Smooth muscle cell (in vitro differentiated cells): ENCODE measurements around the gene PRKCA. TPM values are rescaled to one million over a fixed set of nuclear protein-coding genes. Genes with fewer than 3 reads are reported as not detected.

Experiments
- DNase-seq: peaks from one replicate; lab custom pipeline; 2025; ENCODE audit not compliant: unreplicated experiment; lab: John Stamatoyannopoulos, UW
- H2AFZ ChIP-seq: fragments of 200-600 bp; sonication (generic); 2 replicates; pipeline ENCODE4 v1.6.0; 2016; ENCODE audit warnings: antibody characterized with exemption, low read depth, mild to moderate bottlenecking
- H3F3A ChIP-seq: fragments of 200-600 bp; sonication (generic); 2 replicates; pipeline ENCODE4 v1.6.0; 2017; ENCODE audit warnings: antibody characterized with exemption, low read depth
- H3K27ac ChIP-seq: fragments of 200-600 bp; sonication (generic); 2 replicates; pipeline ENCODE4 v1.5.1; 2016; ENCODE audit warnings: low read depth, mild to moderate bottlenecking
- H3K27me3 ChIP-seq: fragments of 200-600 bp; sonication (generic); 2 replicates; pipeline ENCODE4 v1.6.1; 2016; ENCODE audit warnings: low read depth, mild to moderate bottlenecking
- H3K36me3 ChIP-seq: fragments of 200-600 bp; sonication (generic); 2 replicates; pipeline ENCODE4 v1.5.1; 2016; ENCODE audit warnings: low read depth
- H3K4me1 ChIP-seq: fragments of 200-600 bp; sonication (generic); 2 replicates; pipeline ENCODE4 v1.5.1; 2016; ENCODE audit warnings: low read depth
- H3K4me2 ChIP-seq: fragments of 200-600 bp; sonication (generic); 2 replicates; pipeline ENCODE4 v1.6.0; 2016; ENCODE audit warnings: mild to moderate bottlenecking
- H3K4me3 ChIP-seq: fragments of 200-600 bp; sonication (generic); 2 replicates; pipeline ENCODE4 v1.5.1; 2016; ENCODE audit warnings: mild to moderate bottlenecking
- H3K79me2 ChIP-seq: fragments of 200-600 bp; sonication (generic); 2 replicates; pipeline ENCODE4 v1.6.0; 2016; ENCODE audit warnings: low read depth, mild to moderate bottlenecking
- H3K9ac ChIP-seq: fragments of 200-600 bp; sonication (generic); 2 replicates; pipeline ENCODE4 v1.6.0; 2016; ENCODE audit warnings: low read depth
- H3K9me3 ChIP-seq: fragments of 200-600 bp; sonication (generic); replicated peaks from 2 replicates; pipeline ENCODE4 v1.5.1; 2016; ENCODE audit warnings: low read depth
- H4K20me1 ChIP-seq: fragments of 200-600 bp; sonication (generic); 2 replicates; pipeline ENCODE4 v1.6.0; 2016; ENCODE audit warnings: low read depth
- WGBS: methylation state at CpG from one replicate; pipeline ENCODE4 v1.1.7; 2016; ENCODE audit warnings: low lambda C conversion rate; 5-methylcytosine and 5-hydroxymethylcytosine counted together
- polyA plus RNA-seq: library from polyadenylated mRNA; unstranded; fragments of >200 nt; fragmentation: Nextera tagmentation; extraction: Ambion mirVana; gene quantifications from 2 replicates; pipeline ENCODE4 v1.2.1, GENCODE V29; 2016
- total RNA-seq: library from RNA; depleted of rRNA; stranded (reverse); fragments of >200 nt; gene quantifications from 2 replicates; pipeline ENCODE4 v1.2.3, GENCODE V29; 2014
- TF ChIP-seq, protein P1 (sequence below): fragments of 200-600 bp; sonication (generic); IDR thresholded peaks from 2 replicates; pipeline ENCODE4 v1.5.1; 2017; ENCODE audit warnings: borderline replicate concordance, mild to moderate bottlenecking, antibody characterized with exemption; ENCODE audit not compliant: insufficient read depth, poor library complexity, severe bottlenecking

Gene PRKCA
- total and polyA plus RNA-seq, 2 experiments from 2014 or later = 0.78 to 7.1 TPM

DNA sequence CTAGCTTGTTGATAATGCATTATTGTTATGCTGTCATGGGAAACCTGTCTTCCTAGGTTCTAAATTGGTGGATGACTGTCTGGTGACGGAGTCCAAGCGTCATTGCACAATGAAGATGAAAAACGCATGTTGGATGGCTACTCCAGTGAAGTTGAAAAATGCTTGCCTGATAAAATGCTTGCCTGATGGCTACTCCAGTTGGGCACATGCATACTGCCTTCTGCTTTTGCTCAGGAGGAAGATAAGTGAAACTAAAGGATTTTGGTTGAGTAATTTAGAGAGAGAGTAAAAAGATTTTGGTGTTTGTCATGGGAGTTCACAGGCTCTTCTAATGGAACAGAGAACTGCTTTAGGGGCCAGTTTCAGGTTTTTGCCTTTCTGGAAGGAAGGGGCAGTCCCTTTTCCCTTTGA is 118.6 kb downstream of the PRKCA start:
- Histone ChIP-seq H3K79me2 (peaks cover 3% of the 10 kb centered on the region), H3K36me3 (no peaks in the 10 kb centered on the region)

DNA sequence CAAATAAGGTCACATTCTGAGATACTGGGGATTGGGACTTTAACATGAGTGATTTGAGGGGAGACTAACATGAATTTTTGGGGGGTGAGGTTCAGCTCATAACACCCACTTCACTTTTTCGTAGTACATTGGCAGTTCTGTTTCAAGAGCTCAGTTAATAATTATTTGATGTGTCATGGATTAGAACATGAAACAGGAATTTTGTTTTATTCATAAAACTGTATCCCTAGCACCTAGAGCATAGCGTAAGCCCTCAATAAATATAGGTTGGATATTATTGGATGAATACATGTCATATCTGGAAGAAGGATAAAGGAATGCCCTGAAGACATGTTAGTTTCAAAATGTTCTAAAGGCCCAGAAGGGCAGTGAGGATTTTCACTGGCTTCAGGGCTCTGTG is 119.8 kb downstream of the PRKCA start:
- H3K4me2 ChIP-seq = no peak overlapping the region
- H3K27me3 ChIP-seq = no peaks in the 10 kb centered on the region
- H3K36me3 ChIP-seq = no peaks in the 10 kb centered on the region
- no peak overlapping the region for H3K4me3 ChIP-seq
- H3F3A ChIP-seq = no peaks in the 10 kb centered on the region
- H3K4me1 ChIP-seq = peaks cover 4% of the 10 kb centered on the region
- no peak overlapping the region for H3K9ac ChIP-seq
- H3K9me3 ChIP-seq = no peaks in the 10 kb centered on the region
- no peaks in the 10 kb centered on the region for H4K20me1 ChIP-seq
- peaks cover 3% of the 10 kb centered on the region for H3K79me2 ChIP-seq
- TF ChIP-seq, protein P1, sequence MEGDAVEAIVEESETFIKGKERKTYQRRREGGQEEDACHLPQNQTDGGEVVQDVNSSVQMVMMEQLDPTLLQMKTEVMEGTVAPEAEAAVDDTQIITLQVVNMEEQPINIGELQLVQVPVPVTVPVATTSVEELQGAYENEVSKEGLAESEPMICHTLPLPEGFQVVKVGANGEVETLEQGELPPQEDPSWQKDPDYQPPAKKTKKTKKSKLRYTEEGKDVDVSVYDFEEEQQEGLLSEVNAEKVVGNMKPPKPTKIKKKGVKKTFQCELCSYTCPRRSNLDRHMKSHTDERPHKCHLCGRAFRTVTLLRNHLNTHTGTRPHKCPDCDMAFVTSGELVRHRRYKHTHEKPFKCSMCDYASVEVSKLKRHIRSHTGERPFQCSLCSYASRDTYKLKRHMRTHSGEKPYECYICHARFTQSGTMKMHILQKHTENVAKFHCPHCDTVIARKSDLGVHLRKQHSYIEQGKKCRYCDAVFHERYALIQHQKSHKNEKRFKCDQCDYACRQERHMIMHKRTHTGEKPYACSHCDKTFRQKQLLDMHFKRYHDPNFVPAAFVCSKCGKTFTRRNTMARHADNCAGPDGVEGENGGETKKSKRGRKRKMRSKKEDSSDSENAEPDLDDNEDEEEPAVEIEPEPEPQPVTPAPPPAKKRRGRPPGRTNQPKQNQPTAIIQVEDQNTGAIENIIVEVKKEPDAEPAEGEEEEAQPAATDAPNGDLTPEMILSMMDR = no peak
- no peak overlapping the region for H2AFZ ChIP-seq
- 94% methylated on average over 2 of the region's 2 CpGs for WGBS
- H3K27ac ChIP-seq = peak overlapping the region; percentile 84
- DNase-seq = no peak

More for the DNA sequence above, 118.6 kb downstream of the PRKCA start:
- Histone ChIP-seq H3K9me3 (no peaks in the 10 kb centered on the region), H3K9ac (peak overlapping the region; percentile 55), H3K27me3 (no peaks in the 10 kb centered on the region), H3K4me3 (no peak overlapping the region), H2AFZ (no peak overlapping the region), H3F3A (no peaks in the 10 kb centered on the region), H4K20me1 (no peaks in the 10 kb centered on the region), H3K4me2 (no peak overlapping the region), H3K27ac (peak overlapping the region; percentile 84), H3K4me1 (peaks cover 4% of the 10 kb centered on the region)
- no peak for DNase-seq
- TF ChIP-seq, protein P1 = no peak
- WGBS = 67% methylated on average over 3 of the region's 3 CpGs

DNA sequence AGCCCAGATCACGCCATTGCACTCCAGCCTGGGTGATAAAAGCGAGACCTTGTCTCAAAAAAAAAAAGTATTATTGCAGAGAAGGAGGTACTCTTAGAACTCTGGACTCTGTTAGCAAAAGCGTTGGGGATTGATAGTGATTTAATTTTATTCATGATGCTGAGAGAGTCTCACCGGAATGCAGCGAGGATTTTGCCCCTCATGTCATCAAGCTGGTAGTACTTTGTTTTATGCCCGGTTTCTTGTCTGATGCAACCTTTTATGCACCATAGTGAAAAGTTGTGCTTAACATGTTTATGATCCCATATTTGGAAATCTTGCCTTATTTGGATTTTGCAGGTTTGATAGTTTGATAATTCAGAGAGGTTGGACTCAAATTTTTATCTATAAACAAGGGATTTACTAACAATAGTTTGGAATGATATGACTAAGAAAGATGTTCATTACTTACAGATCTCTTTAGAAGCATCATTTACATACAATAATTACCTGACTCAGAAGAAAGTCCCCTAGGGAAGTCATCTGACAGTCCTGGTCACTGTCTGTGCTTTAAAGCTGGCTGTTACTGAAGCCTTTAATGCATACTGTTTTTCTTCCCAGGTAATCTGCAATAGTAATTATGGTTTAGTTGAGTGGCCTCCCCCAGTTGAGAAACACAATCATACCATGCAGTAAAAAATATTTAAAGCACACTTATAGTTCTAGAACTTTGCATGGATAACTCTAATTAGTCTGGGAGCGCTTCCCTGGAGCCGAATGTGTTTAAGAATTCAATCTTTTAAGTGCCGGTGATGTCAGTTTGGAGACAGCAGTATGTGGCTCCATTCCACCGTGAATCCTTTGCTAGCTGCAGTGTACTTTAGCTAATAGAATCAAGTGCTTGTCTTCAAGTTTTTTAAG is 120.9 kb downstream of the PRKCA start:
- peak overlapping the region; percentile 84 for H3K27ac ChIP-seq
- H3K9ac ChIP-seq = no peak overlapping the region
- H4K20me1 ChIP-seq = no peaks in the 10 kb centered on the region
- TF ChIP-seq, protein P1 = no peak
- no peaks in the 10 kb centered on the region for H3K36me3 ChIP-seq
- DNase-seq = no peak
- H2AFZ ChIP-seq = no peak overlapping the region
- H3K4me3 ChIP-seq = no peak overlapping the region
- no peak overlapping the region for H3K4me2 ChIP-seq
- H3K4me1 ChIP-seq = peaks cover 4% of the 10 kb centered on the region
- peaks cover 3% of the 10 kb centered on the region for H3K79me2 ChIP-seq
- H3K9me3 ChIP-seq = no peaks in the 10 kb centered on the region
- H3K27me3 ChIP-seq = no peaks in the 10 kb centered on the region
- no peaks in the 10 kb centered on the region for H3F3A ChIP-seq
- 72% methylated on average over 10 of the region's 10 CpGs for WGBS
